ENCODE measurements around the gene CXCL5. TPM values are rescaled to one million over a fixed set of nuclear protein-coding genes. Genes with fewer than 3 reads are reported as not detected.
A peak's percentile ranks its signal among the peaks of the same experiment; 100 is the strongest.

CXCL5 gene
- total RNA-seq, 4 donors from 2014 or later, result 0.22 TPM; not detected in 3

GRCh38 chr4:74042681-74043080 lies 44.2 kb upstream of the CXCL5 start:
- Histone ChIP-seq H3K9me3 (peaks cover 0 to 12% (median 1%) of the 10 kb centered on the region in 4 donors), H3K36me3 (no peaks in the 10 kb centered on the region), H3K4me1 (peaks cover 0 to 5% (median 3%) of the 10 kb centered on the region in 4 donors), H3K27me3 (no peaks in the 10 kb centered on the region), H3K27ac (no peak overlapping the region), H3K4me3 (no peak overlapping the region)
- no peak for TF ChIP-seq CTCF (IDR thresholded peaks at IDR 0.05)
- TF ChIP-seq POLR2A (IDR thresholded peaks at IDR 0.05), result no peak
- no peak for TF ChIP-seq EP300 (IDR thresholded peaks at IDR 0.05)
- WGBS, 2 donors, result 77 to 92% methylated on average over 2 of the region's 2 CpGs
- DNase-seq (ENCODE audit: low spot score in 2 of 2), result no peak

- DNase-seq (ENCODE audit: low spot score in 2 of 2), result no peak
- TF ChIP-seq EP300 (IDR thresholded peaks at IDR 0.05) (no peak), CTCF (IDR thresholded peaks at IDR 0.05) (no peak), POLR2A (IDR thresholded peaks at IDR 0.05) (no peak)
- WGBS, 2 donors, result 21 to 35% methylated on average over 1 of the region's 1 CpG
- Histone ChIP-seq H3K27me3 (no peaks in the 10 kb centered on the region), H3K4me3 (no peak overlapping the region), H3K36me3 (no peaks in the 10 kb centered on the region), H3K4me1 (peaks cover 0 to 9% (median 3%) of the 10 kb centered on the region in 4 donors), H3K9me3 (peaks cover 0 to 1% (median 0%) of the 10 kb centered on the region in 4 donors), H3K27ac (no peak overlapping the region)
Measured at GRCh38 chr4:74041418-74041817, 42.9 kb upstream of the CXCL5 start.

GRCh38 chr4:74039315-74039763 lies 40.9 kb upstream of the CXCL5 start:
- Histone ChIP-seq H3K36me3 (no peaks in the 10 kb centered on the region), H3K4me1 (peaks cover 0 to 9% (median 3%) of the 10 kb centered on the region in 4 donors), H3K4me3 (peak overlapping the region; percentile 51 to 76 (median 60)), H3K27me3 (no peaks in the 10 kb centered on the region), H3K27ac (peak overlapping the region in 2 of 4 donors; percentile 51 to 76), H3K9me3 (no peaks in the 10 kb centered on the region)
- no peak for TF ChIP-seq EP300 (IDR thresholded peaks at IDR 0.05)
- no peak for TF ChIP-seq CTCF (IDR thresholded peaks at IDR 0.05)
- TF ChIP-seq POLR2A (IDR thresholded peaks at IDR 0.05), result no peak
- WGBS, 2 donors, result 22 to 25% methylated on average over 4 of the region's 4 CpGs
- no peak for DNase-seq (ENCODE audit: low spot score in 2 of 2)

- H3K9me3 ChIP-seq, result no peaks in the 10 kb centered on the region
- peak within 1 kb of the TSS; percentile 51 to 76 (median 60) for H3K4me3 ChIP-seq
- H3K36me3 ChIP-seq, result no peaks in the 10 kb centered on the region
- H3K27me3 ChIP-seq, result no peaks in the 10 kb centered on the region
- 0 to 1% methylated on average over 46 to 62 of the region's 64 CpGs for WGBS, 2 donors
- TF ChIP-seq EP300 (IDR thresholded peaks at IDR 0.05) (peak in 1 of 2 donors; percentile 27), CTCF (IDR thresholded peaks at IDR 0.05) (peak; percentile 26 to 66 (median 48)), POLR2A (IDR thresholded peaks at IDR 0.05) (peak in 1 of 2 donors; percentile 12)
- peaks cover 0 to 9% (median 3%) of the 10 kb centered on the region in 4 donors for H3K4me1 ChIP-seq
- DNase-seq (ENCODE audit: low spot score in 2 of 2), result peak; percentile 35 to 44
- H3K27ac ChIP-seq, result peak within 1 kb of the TSS; percentile 51 to 76 (median 62)
Measured at GRCh38 chr4:74038425-74039314, 40.2 kb upstream of the CXCL5 start, which contains the start of gene CXCL3. CXCL3 (minus strand) TSS chr4:74038689; CDS start chr4:74038611, 78 bp downstream.

GRCh38 chr4:74038086-74038424 lies 39.6 kb upstream of the CXCL5 start:
- no peaks in the 10 kb centered on the region for H3K27me3 ChIP-seq
- TF ChIP-seq EP300 (IDR thresholded peaks at IDR 0.05) (no peak), CTCF (IDR thresholded peaks at IDR 0.05) (no peak), POLR2A (IDR thresholded peaks at IDR 0.05) (no peak)
- peak overlapping the region in 2 of 4 donors; percentile 62 to 76 for H3K27ac ChIP-seq
- no peaks in the 10 kb centered on the region for H3K9me3 ChIP-seq
- no peak for DNase-seq (ENCODE audit: low spot score in 2 of 2)
- peak overlapping the region; percentile 51 to 76 (median 60) for H3K4me3 ChIP-seq
- no peaks in the 10 kb centered on the region for H3K36me3 ChIP-seq
- WGBS, 2 donors, result 3 to 6% methylated on average over 15 to 17 of the region's 17 CpGs
- peaks cover 0 to 9% (median 3%) of the 10 kb centered on the region in 4 donors for H3K4me1 ChIP-seq

All from tibial nerve (tissue), 4 donors.